ENCODE results near the gene MYBBP1A.
"Not testable (repeated sequence)": the region's sequence is repeated elsewhere in the genome, so short reads cannot be mapped to it uniquely, and the experiment has no call there.

Gene MYBBP1A

DNA sequence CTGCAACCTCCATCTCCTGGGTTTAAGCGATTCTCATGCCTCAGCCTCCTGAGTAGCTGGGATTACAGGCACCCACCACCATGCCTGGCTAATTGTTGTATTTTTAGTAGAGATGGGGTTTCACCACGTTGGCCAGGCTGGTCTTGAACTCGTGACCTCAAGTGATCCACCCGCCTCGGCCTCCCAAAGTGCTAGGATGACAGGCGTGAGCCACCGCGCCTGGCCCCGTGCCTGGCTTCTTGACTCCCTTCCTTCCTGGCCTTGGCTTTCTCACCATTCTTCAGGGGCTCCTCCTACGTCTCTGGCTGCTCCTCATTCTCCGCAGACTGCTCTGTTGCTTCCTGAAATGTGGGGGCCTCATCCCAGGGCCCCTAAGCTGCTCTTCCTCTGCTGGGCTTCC lies 34.9 kb upstream of the MYBBP1A start:
- not testable (repeated sequence) for FAIRE-seq

DNA sequence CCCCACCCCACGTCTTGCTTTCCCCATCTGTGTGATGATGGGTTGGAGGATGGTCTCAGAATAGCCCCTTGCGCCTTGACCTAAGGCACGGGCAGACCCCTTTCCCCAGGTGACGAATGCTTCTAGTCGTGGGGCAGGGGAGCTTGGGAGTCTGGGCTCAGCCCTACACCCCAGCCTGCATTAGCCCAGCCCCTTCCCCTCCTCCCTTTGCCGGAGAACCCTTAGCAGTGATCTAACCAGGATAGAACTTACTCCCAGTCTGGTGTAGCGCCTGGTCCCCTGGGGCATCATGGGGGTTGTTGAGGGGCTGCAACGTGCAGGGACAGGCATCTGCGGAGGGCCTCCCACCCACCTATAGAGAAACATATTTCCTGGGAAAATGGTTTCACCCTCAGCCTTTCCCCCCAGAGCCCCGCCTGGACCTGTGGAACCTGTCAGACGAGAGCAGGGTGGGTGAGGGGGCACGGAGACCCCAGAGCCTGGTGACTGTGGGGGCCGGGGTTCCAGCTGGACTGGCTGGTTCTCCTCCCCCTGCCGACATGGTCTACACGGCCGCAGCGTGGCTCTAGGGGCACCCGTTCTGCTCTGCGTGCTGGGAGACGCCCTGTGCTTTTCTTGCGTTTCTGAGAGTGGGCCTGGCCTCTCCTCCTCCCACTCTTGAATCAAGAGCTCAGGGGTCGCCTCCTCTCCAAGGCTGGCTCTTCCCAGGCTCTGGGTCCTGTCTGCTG lies 33.9 kb upstream of the MYBBP1A start:
- FAIRE-seq: no peak

DNA sequence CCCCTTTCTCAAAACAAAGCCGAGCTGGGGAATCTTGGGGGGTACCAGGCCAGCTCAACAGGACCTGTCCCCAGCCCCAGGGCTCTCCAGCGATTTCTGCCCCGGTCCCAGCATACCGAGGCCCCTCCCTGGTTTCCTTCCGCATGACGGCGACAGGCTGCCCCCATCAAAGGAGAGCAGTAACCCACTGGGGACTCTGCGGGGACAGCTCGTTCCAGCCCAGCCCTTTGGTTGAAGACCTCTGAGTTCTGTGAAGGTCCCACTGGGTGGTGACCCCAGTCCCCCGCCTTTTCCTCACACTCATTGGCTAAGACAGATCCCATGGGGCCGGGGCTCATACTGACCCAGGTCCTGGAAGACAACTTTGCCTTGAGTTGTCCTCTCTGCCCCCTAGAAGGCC lies 33.2 kb upstream of the MYBBP1A start:
- FAIRE-seq: no peak

DNA sequence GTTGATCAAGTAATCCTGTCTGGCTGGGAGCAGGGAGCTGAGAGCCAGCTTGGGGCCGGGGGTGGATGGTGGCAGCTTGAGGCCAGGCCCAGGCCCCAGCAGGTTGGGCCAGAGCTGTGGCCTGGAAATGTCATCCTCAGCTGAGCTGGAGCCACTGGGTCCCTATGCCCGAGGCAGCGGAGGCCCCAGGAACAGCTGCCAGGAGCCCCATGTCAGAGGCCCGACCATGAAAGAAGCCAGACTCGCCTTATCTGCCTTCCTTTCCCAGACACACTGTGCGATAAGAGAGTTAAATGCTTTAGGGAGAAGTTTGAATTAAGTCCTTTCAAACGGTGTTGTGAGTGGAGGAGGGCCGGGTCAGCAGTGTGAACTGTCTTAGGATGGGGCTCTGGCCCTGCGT lies 32.6 kb upstream of the MYBBP1A start:
- FAIRE-seq: no peak

DNA sequence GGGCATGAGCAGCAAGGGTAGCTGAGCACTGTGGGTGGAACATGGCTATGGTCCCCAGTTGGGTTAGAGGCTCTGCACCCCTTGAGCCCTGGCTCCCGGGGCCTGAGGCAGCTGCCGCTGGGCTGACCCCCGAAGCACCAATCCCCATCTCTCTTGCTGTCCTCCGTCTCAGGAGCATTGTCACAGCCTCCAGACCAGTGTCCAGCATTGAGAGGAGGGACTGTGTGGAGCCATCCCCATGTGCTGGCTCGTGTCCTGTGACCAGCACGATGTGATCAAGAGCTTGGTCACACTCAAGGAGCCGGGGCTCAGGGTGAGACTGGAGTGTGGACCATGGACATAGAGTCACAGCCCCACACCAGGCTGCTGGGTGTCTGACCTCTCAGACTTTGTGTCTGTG lies 32.0 kb upstream of the MYBBP1A start:
- no peak for FAIRE-seq

DNA sequence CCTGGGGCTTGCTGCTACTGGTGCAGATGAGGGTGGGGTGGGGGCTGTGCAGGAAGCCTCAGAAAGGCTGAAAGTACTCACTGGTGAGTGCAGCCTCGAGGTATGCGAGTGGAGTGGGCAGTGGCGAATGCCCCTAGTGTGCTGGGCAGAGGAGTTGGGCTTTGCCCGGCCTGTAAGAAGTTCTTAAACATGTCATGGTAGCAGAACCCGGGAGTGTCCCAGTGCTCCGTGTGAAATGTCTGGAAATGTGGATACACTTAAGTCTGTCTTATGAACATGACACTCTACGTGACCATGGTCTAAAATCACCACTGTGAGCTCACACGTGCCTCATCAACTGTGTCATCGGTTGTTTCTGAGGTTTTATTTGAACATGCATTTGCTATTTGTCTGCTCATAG lies 30.9 kb upstream of the MYBBP1A start:
- no peak for FAIRE-seq

DNA sequence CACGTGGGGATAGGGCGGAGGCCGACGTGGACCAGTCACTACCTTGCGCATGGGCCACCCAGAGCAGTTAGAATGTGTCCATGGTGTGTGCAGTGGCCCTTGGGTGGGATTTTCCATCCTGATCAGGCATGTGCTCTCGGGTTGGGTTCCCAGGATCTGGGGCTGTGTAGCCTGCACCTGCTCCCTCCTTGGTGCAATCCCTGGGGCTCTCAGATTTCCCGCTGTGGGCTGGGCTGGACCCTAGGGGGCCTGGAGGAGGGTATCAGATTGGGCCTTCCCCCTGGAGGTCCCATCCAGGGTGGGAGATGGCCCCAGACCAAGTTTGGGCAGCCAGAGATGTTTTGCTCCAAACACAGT lies 30.4 kb upstream of the MYBBP1A start:
- no peak for FAIRE-seq

DNA sequence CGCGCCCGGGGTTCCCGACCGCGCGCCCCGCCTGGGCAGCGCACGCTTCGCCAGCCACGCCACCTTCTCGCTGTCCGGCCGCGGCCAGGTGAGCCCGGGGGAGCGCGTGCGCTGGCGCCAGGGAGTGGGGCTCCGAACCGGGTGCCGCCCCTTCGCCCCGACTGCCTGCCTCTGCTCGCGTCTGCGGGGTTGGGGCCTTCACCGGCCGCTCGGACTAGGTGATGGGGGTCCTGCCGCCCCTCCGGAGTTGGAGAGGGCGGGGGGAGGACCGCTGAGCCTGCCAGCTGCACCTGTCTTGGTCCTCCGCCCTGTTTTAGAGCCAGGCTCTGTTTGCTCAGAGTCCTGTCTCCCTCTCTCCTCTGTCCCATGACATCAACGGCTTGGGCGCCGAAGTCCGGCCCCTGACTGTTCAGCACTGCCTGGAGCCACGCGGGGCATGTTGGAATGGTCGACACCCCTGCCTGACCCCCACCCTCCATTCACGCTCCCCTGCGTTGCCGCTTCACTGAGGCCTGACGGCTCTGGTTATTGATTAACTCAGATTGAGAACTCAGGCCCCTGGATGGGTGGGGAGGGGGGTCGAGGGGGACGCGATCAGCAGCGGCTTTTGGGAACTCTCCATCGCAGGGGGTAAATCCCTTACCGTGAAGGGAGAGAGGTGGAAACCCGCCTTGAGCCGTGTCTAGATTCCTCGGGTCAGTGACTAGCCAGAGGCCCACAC lies 29.9 kb upstream of the MYBBP1A start:
- FAIRE-seq: no peak

DNA sequence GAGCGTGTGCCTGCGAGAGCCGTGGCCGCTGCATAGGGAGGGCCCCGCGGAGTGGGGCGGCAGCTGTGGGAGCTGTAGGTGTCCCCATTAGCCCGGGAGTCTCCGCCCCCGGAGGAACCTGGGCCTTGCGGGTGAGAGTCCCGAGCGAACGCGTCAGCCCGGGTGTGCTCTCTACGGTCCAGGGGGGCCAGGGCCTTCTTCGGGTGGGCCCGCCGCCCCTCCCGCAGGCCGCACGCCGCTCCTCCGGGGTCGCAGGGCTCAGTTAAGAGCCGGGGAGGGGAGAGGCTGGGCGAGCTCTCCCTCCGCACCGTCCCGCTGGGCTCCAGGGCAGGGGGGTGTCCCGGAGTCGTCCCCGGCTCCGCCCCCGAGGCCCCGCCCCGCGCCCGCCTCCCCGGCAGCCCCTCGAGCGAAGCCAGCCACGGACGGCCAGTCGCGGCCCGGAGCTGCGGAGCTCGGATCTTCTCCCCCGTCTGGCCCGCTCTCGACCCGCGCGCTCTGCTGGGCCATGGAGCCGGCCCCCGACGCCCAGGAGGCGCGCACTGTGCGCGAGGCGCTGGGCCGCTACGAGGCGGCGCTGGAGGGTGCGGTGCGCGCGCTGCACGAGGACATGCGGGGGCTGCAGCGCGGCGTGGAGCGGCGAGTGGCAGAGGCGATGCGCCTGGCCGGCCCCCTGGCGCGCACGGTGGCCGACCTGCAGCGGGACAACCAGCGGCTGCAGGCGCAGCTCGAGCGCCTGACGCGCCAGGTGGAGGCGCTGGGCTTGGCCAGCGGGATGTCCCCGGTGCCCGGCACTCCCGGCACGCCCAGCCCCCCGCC lies 29.1 kb upstream of the MYBBP1A start, which contains the start of gene SMTNL2:
Gene SMTNL2 (plus strand): TSS at position 429 of the 816 bp plus-strand sequence. CDS start 77 bp downstream, at position 506.
- FAIRE-seq: no peak

DNA sequence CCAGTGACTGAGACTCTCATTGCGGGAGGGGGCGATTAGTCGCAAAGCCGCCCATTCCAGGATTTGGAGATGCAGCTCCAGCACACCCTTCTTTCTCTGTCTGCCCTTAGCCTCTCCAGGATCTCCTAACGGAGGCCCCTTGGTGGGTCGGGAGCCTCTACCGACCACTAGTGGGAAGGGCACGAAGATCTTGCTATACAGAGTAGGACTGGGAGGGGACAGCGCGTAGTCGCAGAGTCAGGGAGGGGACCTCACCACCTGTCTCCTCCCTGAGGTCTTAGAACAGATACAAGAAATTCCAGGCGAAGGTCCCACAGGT lies 28.6 kb upstream of the MYBBP1A start:
- no peak for FAIRE-seq

DNA sequence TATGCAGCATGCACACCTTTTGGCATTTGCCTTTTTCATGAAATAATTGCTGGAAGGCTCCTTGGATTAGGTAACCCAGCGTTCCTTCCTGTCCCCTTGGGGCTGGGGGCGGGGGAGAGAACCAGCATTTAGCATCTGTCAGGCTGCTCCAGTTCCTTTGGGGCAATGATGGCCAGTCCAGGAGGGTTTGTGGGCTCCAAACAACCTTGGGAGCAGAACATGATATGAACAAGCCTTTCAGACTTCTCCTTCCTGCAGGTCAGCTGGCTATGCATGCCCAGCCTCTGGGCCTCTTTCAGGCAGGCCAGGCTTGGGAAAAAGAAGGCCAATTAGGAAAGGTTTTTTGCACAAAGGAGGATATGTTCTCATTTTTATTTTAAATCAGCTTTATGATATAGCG lies 28.0 kb upstream of the MYBBP1A start:
- FAIRE-seq: no peak

DNA sequence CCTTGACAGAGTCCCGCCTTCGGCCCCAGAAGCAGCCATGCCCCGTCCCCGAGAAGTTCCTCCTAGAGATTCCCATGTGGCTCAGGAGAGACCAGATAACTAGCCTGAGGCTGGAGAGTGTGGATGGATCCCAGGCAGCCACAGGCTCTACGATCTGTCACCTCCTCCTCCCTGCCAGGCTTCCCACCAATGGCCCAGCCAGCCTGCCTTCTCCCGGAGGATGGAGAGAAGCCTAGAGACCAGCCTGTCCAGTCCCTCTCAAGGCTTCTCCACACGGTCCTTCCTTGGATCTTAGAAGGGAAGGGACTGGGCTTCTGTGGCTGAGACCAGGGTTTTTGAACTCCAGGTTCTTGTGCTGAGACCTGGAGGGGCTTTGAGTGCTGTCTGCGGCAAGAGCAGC lies 27.5 kb upstream of the MYBBP1A start:
- FAIRE-seq: no peak

DNA sequence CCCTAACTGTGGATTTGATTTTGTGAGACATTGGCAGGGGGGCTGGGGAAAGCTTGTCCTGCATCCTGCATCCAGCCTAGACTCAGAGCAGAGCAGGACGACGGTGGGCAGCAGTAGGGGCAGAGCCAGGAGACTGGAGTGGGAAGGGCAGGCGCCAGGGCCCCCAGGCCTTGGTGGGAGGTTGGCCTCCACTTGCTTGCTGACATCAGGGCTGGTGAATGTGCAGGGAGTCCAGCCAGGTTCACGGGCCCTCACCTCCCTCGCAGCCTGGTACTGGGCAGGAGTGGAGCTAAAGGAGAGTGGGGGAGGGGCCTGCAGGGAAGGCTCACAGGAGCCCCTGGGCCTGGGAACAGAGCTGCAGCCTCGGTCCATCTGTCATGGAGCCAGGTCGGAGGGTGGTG lies 26.9 kb upstream of the MYBBP1A start:
- no peak for FAIRE-seq

DNA sequence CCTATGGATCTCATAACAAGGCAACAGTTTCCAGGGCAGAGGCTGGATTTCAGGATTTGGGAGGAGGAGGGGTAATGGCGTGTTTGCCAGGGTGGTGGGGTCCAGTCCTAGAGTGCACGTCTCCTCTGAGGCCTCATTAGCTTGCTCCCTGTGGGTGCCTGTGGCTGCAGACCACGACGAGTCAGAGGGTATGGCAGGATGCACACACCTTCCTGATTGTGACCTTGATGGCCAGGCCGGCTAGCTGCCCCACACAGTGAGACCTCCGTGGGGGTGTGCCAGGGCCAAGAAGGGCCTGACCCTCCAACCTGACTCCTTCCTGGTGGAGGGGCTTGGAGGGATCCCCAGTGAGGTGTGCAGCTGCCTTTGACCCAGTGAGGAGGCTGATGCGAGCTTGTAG lies 25.1 kb upstream of the MYBBP1A start:
- FAIRE-seq: no peak

DNA sequence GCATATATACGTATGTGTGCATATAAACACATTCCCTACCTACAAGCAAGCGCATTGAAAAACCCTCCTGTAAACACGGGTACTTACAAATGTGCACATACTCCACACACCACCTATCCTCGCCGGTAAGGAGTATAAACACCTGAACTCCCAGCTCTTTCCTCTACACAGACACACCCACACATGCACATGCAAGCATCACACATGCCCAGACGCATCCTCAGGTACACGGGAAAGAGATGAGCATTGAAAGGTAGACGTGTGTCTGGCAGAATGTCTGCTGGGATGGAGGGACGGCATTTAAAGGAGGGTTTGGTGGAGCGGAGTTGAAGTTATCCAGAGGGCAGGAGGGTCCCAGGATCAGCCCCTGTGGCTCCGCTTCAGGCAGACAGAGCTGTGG lies 24.5 kb upstream of the MYBBP1A start:
- no peak for FAIRE-seq

DNA sequence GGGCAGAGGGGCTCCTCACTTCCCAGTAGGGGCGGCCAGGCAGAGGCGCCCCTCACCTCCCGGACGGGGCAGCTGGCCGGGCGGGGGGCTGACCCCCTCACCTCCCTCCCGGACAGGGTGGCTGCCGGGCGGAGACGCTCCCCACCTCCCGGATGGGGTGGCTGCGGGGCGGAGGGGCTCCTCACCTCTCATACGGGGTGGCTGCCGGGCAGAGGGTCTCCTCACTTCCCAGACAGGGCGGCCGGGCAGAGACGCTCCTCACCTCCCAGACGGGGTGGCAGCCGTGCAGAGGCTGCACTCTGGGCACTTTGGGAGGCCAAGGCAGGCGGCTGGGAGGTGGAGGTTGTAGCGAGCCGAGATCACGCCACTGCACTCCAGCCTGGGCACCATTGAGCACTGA lies 23.2 kb upstream of the MYBBP1A start:
- not testable (repeated sequence) for FAIRE-seq

DNA sequence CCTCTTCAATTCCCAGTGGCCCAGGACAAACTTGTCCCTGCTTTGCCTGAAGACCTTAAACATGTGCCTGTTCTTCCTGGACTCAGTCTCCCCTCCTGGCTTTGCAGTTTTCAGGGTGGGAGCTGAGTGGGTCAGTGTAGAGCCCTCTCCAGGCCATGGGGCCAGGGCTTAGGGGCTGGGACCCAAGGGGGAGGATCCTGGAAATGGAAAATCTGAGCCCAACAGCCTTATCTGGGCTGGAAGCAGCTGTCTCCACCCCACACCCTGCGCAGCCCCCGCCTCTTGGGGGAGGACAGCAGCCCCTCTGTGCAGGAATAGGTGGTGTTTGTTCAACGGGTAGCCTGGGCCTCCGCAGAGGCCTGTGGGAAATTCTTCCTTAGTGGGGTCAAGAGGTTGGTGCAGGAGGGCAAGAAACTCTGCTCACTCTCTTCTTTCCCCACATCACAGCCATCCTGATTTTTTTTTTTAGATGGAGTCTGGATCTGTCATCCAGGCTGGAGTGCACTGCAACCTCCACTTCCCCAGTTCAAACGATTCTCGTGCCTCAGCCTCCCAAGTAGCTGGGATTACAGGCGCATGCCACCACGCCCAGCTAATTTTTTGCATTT lies 22.3 kb upstream of the MYBBP1A start:
- no peak for FAIRE-seq

DNA sequence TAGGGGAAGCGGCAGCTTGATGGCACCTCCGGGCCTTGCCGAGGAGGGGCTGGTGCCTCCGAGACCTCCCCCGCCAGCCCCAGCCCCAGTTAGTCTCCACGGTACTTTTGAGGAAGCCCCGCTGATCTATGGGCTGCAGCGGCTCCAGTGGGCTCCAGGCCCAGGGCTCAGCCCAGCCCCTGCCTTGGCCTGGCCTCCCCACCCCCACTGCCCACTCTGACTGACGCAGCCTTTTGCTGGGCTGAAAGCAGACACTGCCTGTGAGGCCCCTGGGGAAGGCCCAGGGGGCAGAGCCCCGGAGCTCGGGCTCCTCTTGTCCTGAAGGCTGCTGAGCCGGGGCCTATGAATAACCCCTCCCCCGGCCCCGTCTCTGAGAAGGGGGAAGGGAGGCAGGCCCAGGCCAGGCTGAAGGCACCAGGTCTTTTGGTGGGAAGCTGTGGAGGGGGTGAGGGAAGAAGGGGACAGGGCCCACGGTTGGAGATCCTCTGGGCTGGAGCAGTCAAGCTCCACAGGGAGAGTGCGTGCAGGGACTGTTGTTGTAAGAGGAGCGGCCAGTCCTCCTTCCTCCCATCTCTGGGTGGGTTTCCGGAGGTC lies 21.6 kb upstream of the MYBBP1A start:
- no peak for FAIRE-seq

DNA sequence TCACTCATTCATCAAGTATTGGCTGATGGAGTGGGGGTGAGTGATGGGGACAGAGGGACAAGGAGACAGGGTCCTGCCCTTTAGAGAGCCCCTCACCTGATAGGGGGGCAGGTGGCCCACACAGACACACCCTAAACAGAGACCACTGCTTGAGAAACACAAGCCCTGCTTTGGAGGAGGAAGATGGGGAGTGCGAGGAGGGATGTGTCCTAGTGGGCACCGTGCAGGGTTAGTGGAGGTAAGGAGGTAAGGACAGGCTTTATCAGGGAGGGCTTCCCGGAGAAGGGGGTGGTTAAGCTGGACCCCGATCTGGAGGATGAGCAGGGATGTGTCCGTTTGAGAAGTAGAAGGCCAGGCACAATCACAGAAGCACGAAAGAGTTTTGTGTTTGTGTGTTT lies 21.0 kb upstream of the MYBBP1A start:
- FAIRE-seq: no peak

DNA sequence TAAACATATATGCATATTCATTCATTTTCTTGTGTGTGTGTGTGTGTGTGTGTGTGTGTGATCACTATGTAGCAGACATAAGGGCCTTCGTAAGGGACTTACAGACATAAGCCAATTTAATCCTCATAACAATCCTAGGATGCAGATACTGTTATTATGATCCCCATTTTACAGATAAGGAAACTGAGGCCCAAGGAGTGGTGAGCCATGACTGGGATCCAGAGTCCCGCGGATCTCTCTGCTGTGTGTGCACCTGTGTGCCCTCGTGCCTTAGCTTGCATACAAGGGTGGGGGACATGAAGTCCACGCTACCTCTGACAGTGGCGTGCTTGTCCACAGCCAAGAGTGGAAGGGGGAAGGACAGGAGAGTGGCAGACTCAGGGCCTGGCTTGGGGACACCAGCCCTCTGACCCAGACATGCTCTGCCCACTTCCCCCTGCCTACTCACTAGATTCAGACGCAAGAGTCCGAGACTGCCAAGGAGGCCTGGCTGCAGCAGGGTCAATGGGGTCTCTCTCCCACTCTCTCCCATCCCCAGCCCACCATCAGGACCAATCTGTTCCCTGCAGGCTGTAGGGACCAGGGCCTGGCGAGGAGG lies 19.4 kb upstream of the MYBBP1A start:
- no peak for FAIRE-seq

DNA sequence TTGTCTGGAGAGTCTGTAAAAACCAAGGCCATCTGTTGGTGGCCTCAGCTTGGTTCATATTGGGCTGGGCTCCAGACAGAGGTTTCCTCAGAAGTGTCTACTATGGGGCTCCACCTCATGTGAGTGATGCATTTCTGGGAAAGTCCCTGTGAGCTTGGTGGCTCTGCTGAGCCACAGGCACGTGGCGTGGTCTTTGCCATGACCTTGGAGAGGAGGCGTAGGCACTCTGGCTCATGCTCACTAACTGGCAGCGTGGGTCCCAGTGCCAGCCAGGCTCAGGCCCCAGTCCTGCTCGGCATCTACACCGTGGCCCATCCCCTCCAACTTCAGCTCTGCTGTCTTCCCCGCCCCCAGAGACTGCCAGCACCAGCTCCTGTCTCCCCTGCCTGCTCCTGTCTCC lies 18.5 kb upstream of the MYBBP1A start:
- no peak for FAIRE-seq

DNA sequence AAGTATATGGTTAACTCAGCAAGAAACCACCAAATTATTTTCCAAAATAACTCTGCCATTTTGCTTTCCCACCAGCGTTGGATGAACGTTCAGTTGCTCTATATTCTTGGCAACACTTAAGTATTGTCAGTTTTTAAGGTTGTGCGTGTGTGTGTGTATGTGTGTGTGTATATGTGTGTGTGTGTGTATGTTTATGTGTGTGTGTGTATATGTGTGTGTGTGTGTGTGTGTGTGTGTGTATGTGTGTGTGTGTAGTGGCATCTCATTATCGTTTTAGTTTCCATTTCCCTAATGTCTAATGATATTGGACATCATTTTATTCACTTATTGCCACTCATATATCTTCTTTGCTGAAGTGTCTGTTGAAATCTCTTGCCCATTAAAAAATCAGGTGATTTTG lies 17.9 kb upstream of the MYBBP1A start:
- no peak for FAIRE-seq

DNA sequence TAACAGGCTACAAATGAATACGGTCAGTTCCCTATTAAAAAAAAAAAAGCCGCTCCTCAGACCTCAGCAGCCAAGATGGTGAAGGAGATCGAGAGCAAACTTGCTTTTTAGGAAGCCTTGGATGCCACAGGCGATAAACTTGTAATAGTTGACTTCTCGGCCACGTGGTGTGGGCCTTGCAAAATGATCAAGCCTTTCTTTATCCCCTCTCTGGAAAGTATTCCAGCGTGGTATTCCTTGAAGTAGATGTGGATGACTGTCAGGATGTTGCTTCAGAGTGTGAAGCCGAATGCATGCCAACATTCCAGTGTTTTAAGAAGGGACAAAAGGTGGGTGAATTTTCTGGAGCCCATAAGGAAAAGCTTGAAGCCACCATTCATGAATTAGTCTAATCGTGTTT lies 16.9 kb upstream of the MYBBP1A start:
- no peak for FAIRE-seq
